Spleen (tissue), 11 donors: ENCODE measurements around the gene B4GALT3. TPM values are rescaled to one million over a fixed set of nuclear protein-coding genes. Genes with fewer than 3 reads are reported as not detected.

Source experiments
- DNase-seq: peaks from one replicate; pipeline ENCODE4 v3.0.0-alpha.2; 2020
- H3K27ac ChIP-seq, 8 donors: fragments of 200-600 bp; sonication (generic) in 7 of 8; 1 replicate in 4 of 8; 2 replicates in 4 of 8; pipeline versions ENCODE4 v1.5.0 to v1.8.0; 2016 to 2021; ENCODE audit warnings: inconsistent platforms in 4 of 8, mild to moderate bottlenecking in 4 of 8, moderate library complexity in 1 of 8
- H3K27me3 ChIP-seq, 7 donors: fragments of 200-600 bp; sonication (generic) in 6 of 7; replicated peaks in 1 of 7; 1 replicate in 4 of 7; 2 replicates in 3 of 7; pipeline versions ENCODE4 v1.5.0 to v1.8.0; 2016 to 2021; ENCODE audit warnings: inconsistent platforms in 3 of 7, mild to moderate bottlenecking in 1 of 7
- H3K36me3 ChIP-seq, 6 donors: fragments of 200-600 bp; sonication (generic) in 5 of 6; 1 replicate in 4 of 6; 2 replicates in 2 of 6; pipeline versions ENCODE4 v1.5.0 to v1.8.0; 2016 to 2021; ENCODE audit warnings: inconsistent platforms in 2 of 6
- H3K4me1 ChIP-seq, 6 donors: fragments of 200-600 bp; sonication (generic) in 5 of 6; 1 replicate in 3 of 6; 2 replicates in 3 of 6; pipeline versions ENCODE4 v1.5.0 to v1.8.0; 2016 to 2021; ENCODE audit warnings: inconsistent platforms in 3 of 6
- H3K4me3 ChIP-seq, 8 donors: fragments of 200-600 bp; sonication (generic) in 7 of 8; 1 replicate in 4 of 8; 2 replicates in 4 of 8; pipeline versions ENCODE4 v1.5.0 to v1.8.0; 2016 to 2021; ENCODE audit warnings: inconsistent platforms in 4 of 8, mild to moderate bottlenecking in 4 of 8, moderate library complexity in 2 of 8
- H3K9me3 ChIP-seq, 8 donors: fragments of 200-600 bp; sonication (generic) in 7 of 8; 1 replicate in 4 of 8; 2 replicates in 4 of 8; pipeline versions ENCODE4 v1.5.0 to v1.8.0; 2016 to 2021; ENCODE audit warnings: inconsistent platforms in 4 of 8
- CTCF ChIP-seq, 11 experiments: fragments of 200-600 bp in 7 of 11; fragments of 450-650 bp in 4 of 11; sonication (generic) in 4 of 11; IDR thresholded peaks in 8 of 11; conservative IDR thresholded peaks in 3 of 11; 1 replicate in 7 of 11; 2 replicates in 4 of 11; pipeline versions ENCODE4 v1.4.0 to v1.8.0; 2016 to 2021; ENCODE audit warnings: antibody characterized with exemption in 11 of 11, inconsistent platforms in 4 of 11, mild to moderate bottlenecking in 1 of 11
- POLR2A ChIP-seq, 3 donors: fragments of 450-650 bp; IDR thresholded peaks; one replicate each; pipeline ENCODE4 v1.5.1; 2017; ENCODE audit warnings: antibody characterized with exemption in 3 of 3, mild to moderate bottlenecking in 1 of 3
- POLR2AphosphoS5 ChIP-seq, 3 donors: sonication (generic); formaldehyde crosslinking; IDR thresholded peaks; one replicate each; pipeline ENCODE4 v1.5.1; 2017; ENCODE audit warnings: antibody characterized with exemption in 3 of 3
- WGBS, 5 donors: extraction: QIAGEN DNeasy Blood & Tissue Kit in 3 of 5; methylation state at CpG; one replicate each; pipeline versions ENCODE4 v1.1.5 to v1.1.7; 2013 to 2018; 5-methylcytosine and 5-hydroxymethylcytosine counted together
- intact Hi-C: fragments of 100-400 bp; cut with DNase I; formaldehyde crosslinking; loops from one replicate; pipeline ENCODE4 v1.15.0; 2023; ENCODE audit warnings: low total_unique reads
- polyA plus RNA-seq, 3 donors: library from polyadenylated mRNA; stranded (reverse); fragments of 200-250 nt; gene quantifications; one replicate each; pipeline ENCODE4 v1.2.1, GENCODE V29; 2013
- total RNA-seq, 7 donors: library from RNA; depleted of rRNA in 3 of 7; stranded (reverse); fragments of >200 nt in 3 of 7; fragmentation: NEBNext Ultra II Directional in 4 of 7; extraction: Animal tissue kit (Norgen Biotek cat#: 25700) in 4 of 7; gene quantifications; one replicate each; pipeline versions ENCODE4 v1.1.0 to v1.2.1, GENCODE V29; 2016 to 2021
- donor health status: healthy with polysubstance abuse.
- donor health status: DM: no; HTN: no; CAD: no; lungs with moderate emphysema.
- donor health status: DM: no; HTN: no; CAD: no.
- donor health status: Bipolar disorder and iron deficiency.
- donor health status: healthy.
- donor health status: DM: no; HTN: no; CAD: no.
- donor health status: DM: yes; HTN: yes; CAD: no.

Gene B4GALT3
- total and polyA plus RNA-seq, 10 donors = 21.0 to 52.8 (median 34.1) TPM

GRCh38 chr1:161206411-161207140, 29.3 kb upstream of the B4GALT3 start:
- DNase-seq = no peak
- H3K4me3 ChIP-seq = peak overlapping the region in 1 of 8 donors; percentile 35
- H3K9me3 ChIP-seq = no peaks in the 10 kb centered on the region
- peaks cover 11 to 84% (median 65%) of the 10 kb centered on the region in 6 donors for H3K36me3 ChIP-seq
- H3K27me3 ChIP-seq = no peaks in the 10 kb centered on the region
- WGBS, 5 donors = 79 to 93% (median 90%) methylated on average over 12 of the region's 12 CpGs
- intact Hi-C loops = no loop called here
- peak overlapping the region in 7 of 8 donors; percentile 47 to 97 (median 72) for H3K27ac ChIP-seq
- peaks cover 40 to 89% (median 69%) of the 10 kb centered on the region in 6 donors for H3K4me1 ChIP-seq
- no peak for TF ChIP-seq POLR2AphosphoS5 (IDR thresholded peaks at IDR 0.05)
- TF ChIP-seq CTCF (IDR thresholded peaks at IDR 0.05 in 8 of 11, conservative IDR thresholded peaks at IDR 0.05 in 3 of 11) = no peak
- no peak for TF ChIP-seq POLR2A (IDR thresholded peaks at IDR 0.05)

GRCh38 chr1:161201836-161202712, 24.8 kb upstream of the B4GALT3 start, which contains the start of gene NDUFS2:
NDUFS2 (plus strand) TSS chr1:161202367; CDS start chr1:161202386, 19 bp downstream.
- Histone ChIP-seq H3K9me3 (no peaks in the 10 kb centered on the region), H3K4me1 (peaks cover 46 to 97% (median 86%) of the 10 kb centered on the region in 6 donors), H3K36me3 (peaks cover 0 to 39% (median 21%) of the 10 kb centered on the region in 6 donors), H3K4me3 (peak within 1 kb of the TSS; percentile 66 to 88 (median 80)), H3K27ac (peak within 1 kb of the TSS; percentile 93 to 97 (median 95)), H3K27me3 (no peaks in the 10 kb centered on the region)
- 3 to 12% (median 4%) methylated on average over 31 to 53 of the region's 53 CpGs for WGBS, 5 donors
- intact Hi-C loops = no loop called here
- TF ChIP-seq POLR2A (IDR thresholded peaks at IDR 0.05) (peak; percentile 35 to 72 (median 40)), POLR2AphosphoS5 (IDR thresholded peaks at IDR 0.05) (peak; percentile 88 to 92 (median 92)), CTCF (IDR thresholded peaks at IDR 0.05 in 8 of 11, conservative IDR thresholded peaks at IDR 0.05 in 3 of 11) (peak in 3 of 11 experiments; percentile 13 to 24 (median 24))
- peak; percentile 99 for DNase-seq

GRCh38 chr1:161200992-161201835, 23.9 kb upstream of the B4GALT3 start:
- TF ChIP-seq POLR2AphosphoS5 (IDR thresholded peaks at IDR 0.05) (peak in 1 of 3 donors; percentile 37), CTCF (IDR thresholded peaks at IDR 0.05 in 8 of 11, conservative IDR thresholded peaks at IDR 0.05 in 3 of 11) (no peak)
- intact Hi-C loops = no loop called here
- DNase-seq = peak; percentile 84
- Histone ChIP-seq H3K4me1 (peaks cover 55 to 97% (median 88%) of the 10 kb centered on the region in 6 donors), H3K27me3 (no peaks in the 10 kb centered on the region), H3K36me3 (peaks cover 0 to 31% (median 12%) of the 10 kb centered on the region in 6 donors), H3K27ac (peak overlapping the region; percentile 93 to 97 (median 95)), H3K4me3 (peak overlapping the region in 7 of 8 donors; percentile 70 to 88 (median 81)), H3K9me3 (no peaks in the 10 kb centered on the region)
- 49 to 64% (median 51%) methylated on average over 13 of the region's 13 CpGs for WGBS, 5 donors
